A549 (cell line): Measurements from ENCODE around the gene DCAF8. TPM values are rescaled to one million over a fixed set of nuclear protein-coding genes. Genes with fewer than 3 reads are reported as not detected.

ENCODE experiments used
- ATAC-seq, 2 experiments: fragments of 200-7000 bp in 1 of 2; fragments of >200 bp in 1 of 2; cut with Nextera tagmentation in 1 of 2; cut with Tn5 transposase in 1 of 2; 3 replicates each; pipeline versions ENCODE4 v1.8.0 to v1.9.1; 2018 to 2020; ENCODE audit warnings: mild to moderate bottlenecking in 1 of 2, moderate library complexity in 1 of 2
- CTCF ChIA-PET: fragments of 300-600 bp; sonication (Branson Sonifier 250); formaldehyde crosslinking; extraction: SDS; loops from one replicate; lab custom pipeline; 2021; ENCODE audit warnings: antibody characterized with exemption, inconsistent platforms; lab: Yijun Ruan, JAX
- POLR2A ChIA-PET: fragments of 350-600 bp; formaldehyde crosslinking; extraction: SDS; loops from one replicate; lab custom pipeline; 2021; ENCODE audit warnings: antibody characterized with exemption, inconsistent platforms; lab: Yijun Ruan, JAX
- DNase-seq, 2 experiments: peaks; one replicate each; pipeline versions ENCODE4 v3.0.0 to v3.0.0-alpha.2; 2011 to 2016; ENCODE audit warnings: low read depth in 1 of 2, low spot score in 1 of 2
- FAIRE-seq: peaks from 2 replicates; lab custom pipeline; 2011; peaks lifted over from hg19 to GRCh38; lab: Jason Lieb, UNC
- H3K27ac ChIP-seq, 2 experiments: fragments of >200 bp; sonication (Bioruptor Twin); formaldehyde crosslinking; 3 replicates each; pipeline ENCODE4 v1.5.1; 2016 to 2017
- H3K4me1 ChIP-seq: fragments of >200 bp; sonication (Bioruptor Twin); formaldehyde crosslinking; 3 replicates; pipeline ENCODE4 v1.6.1; 2016
- H3K4me2 ChIP-seq: fragments of >200 bp; sonication (Bioruptor Twin); formaldehyde crosslinking; 3 replicates; pipeline ENCODE4 v1.6.1; 2016
- H3K4me3 ChIP-seq: fragments of >200 bp; sonication (Bioruptor Twin); formaldehyde crosslinking; 3 replicates; pipeline ENCODE4 v1.5.1; 2016
- H3K9me3 ChIP-seq: fragments of >200 bp; sonication (Bioruptor Twin); formaldehyde crosslinking; 3 replicates; pipeline ENCODE4 v1.6.1; 2016
- BHLHE40 ChIP-seq: IDR thresholded peaks from 2 replicates; pipeline ENCODE4 v1.6.1; 2012; ENCODE audit warnings: low read depth, low read length, inconsistent platforms
- CBX2 ChIP-seq: fragments of 200-600 bp; sonication (generic); IDR thresholded peaks from 2 replicates; pipeline ENCODE4 v1.6.1; 2016; ENCODE audit warnings: low read depth, mild to moderate bottlenecking, borderline replicate concordance
- CBX8 ChIP-seq: fragments of 200-600 bp; sonication (generic); IDR thresholded peaks from 2 replicates; pipeline ENCODE4 v1.6.1; 2016
- CEBPB ChIP-seq, 2 experiments: fragments of >200 bp in 1 of 2; sonication (Bioruptor Twin) in 1 of 2; formaldehyde crosslinking in 1 of 2; IDR thresholded peaks; 2 replicates each; pipeline ENCODE4 v1.6.1; 2012 to 2016
- CTCF ChIP-seq: fragments of >200 bp; sonication (Bioruptor Twin); formaldehyde crosslinking; IDR thresholded peaks from 3 replicates; pipeline ENCODE4 v1.5.1; 2016
- E2F6 ChIP-seq: IDR thresholded peaks from 2 replicates; pipeline ENCODE4 v1.6.1; 2012; ENCODE audit warnings: low read depth, borderline replicate concordance
- EHF ChIP-seq: fragments of 250-450 bp; sonication (Bioruptor Pico); IDR thresholded peaks from 2 replicates; pipeline ENCODE4 v1.5.0; 2020; ENCODE audit warnings: mild to moderate bottlenecking
- EHMT2 ChIP-seq: fragments of 200-600 bp; sonication (generic); IDR thresholded peaks from 2 replicates; pipeline ENCODE4 v1.6.1; 2016; ENCODE audit warnings: antibody characterized with exemption, low read depth, mild to moderate bottlenecking, moderate library complexity
- EP300 ChIP-seq, 2 experiments: fragments of >200 bp; sonication (Bioruptor Twin); formaldehyde crosslinking; IDR thresholded peaks; 2 replicates in 1 of 2; 3 replicates in 1 of 2; pipeline ENCODE4 v1.6.1; 2016 to 2017
- FOSB ChIP-seq: fragments of 250-450 bp; sonication (Bioruptor Pico); IDR thresholded peaks from 2 replicates; pipeline ENCODE4 v1.5.0; 2020; ENCODE audit warnings: mild to moderate bottlenecking, moderate library complexity
- FOSL2 ChIP-seq, 2 experiments: fragments of 450-650 bp in 1 of 2; fragments of >200 bp in 1 of 2; sonication (Bioruptor Twin) in 1 of 2; formaldehyde crosslinking; IDR thresholded peaks; 2 replicates each; pipeline versions ENCODE4 v1.5.0 to v1.6.1; 2016 to 2020; ENCODE audit warnings: mild to moderate bottlenecking in 1 of 2, moderate library complexity in 1 of 2
- HDAC2 ChIP-seq: fragments of 200-600 bp; sonication (generic); IDR thresholded peaks from 2 replicates; pipeline ENCODE4 v1.6.1; 2016
- HES2 ChIP-seq: fragments of >200 bp; sonication (Bioruptor Twin); formaldehyde crosslinking; IDR thresholded peaks from 2 replicates; pipeline ENCODE4 v1.6.1; 2016
- HEYL ChIP-seq: fragments of 250-450 bp; sonication (Bioruptor Pico); IDR thresholded peaks from 2 replicates; pipeline ENCODE4 v1.8.0; 2021; ENCODE audit warnings: mild to moderate bottlenecking, moderate library complexity
- HOXA7 ChIP-seq: fragments of 250-450 bp; sonication (Bioruptor Pico); IDR thresholded peaks from 2 replicates; pipeline ENCODE4 v1.5.0; 2020; ENCODE audit warnings: mild to moderate bottlenecking, moderate library complexity
- HOXB13 ChIP-seq: fragments of 250-450 bp; sonication (Bioruptor Pico); IDR thresholded peaks from 2 replicates; pipeline ENCODE4 v1.5.0; 2020; ENCODE audit warnings: low read depth, mild to moderate bottlenecking, moderate library complexity
- HOXB5 ChIP-seq: fragments of 250-450 bp; sonication (Bioruptor Pico); IDR thresholded peaks from 2 replicates; pipeline ENCODE4 v1.5.0; 2020; ENCODE audit warnings: mild to moderate bottlenecking, moderate library complexity
- JUNB ChIP-seq: fragments of >200 bp; sonication (Bioruptor Twin); formaldehyde crosslinking; IDR thresholded peaks from 2 replicates; pipeline ENCODE4 v1.6.1; 2016
- MAZ ChIP-seq: fragments of 150-350 bp; IDR thresholded peaks from 2 replicates; pipeline ENCODE4 v1.6.1; 2014; ENCODE audit warnings: antibody characterized with exemption, low read depth, low read length, borderline replicate concordance
- NFE2L2 ChIP-seq: fragments of 150-350 bp; conservative IDR thresholded peaks from 2 replicates; pipeline ENCODE4 v1.6.1; 2014; ENCODE audit warnings: low read length
- PBX3 ChIP-seq: IDR thresholded peaks from 2 replicates; pipeline ENCODE4 v1.6.1; 2012
- RARB ChIP-seq: fragments of 250-450 bp; sonication (Bioruptor Pico); IDR thresholded peaks from 2 replicates; pipeline ENCODE4 v1.8.0; 2021; ENCODE audit warnings: mild to moderate bottlenecking, moderate library complexity
- RFX5 ChIP-seq: fragments of 450-650 bp; IDR thresholded peaks from 2 replicates; pipeline ENCODE4 v1.7.1; 2014; ENCODE audit warnings: antibody characterized with exemption, mild to moderate bottlenecking, moderate library complexity
- RNF2 ChIP-seq: fragments of 200-600 bp; sonication (generic); IDR thresholded peaks from 2 replicates; pipeline ENCODE4 v1.6.1; 2016; ENCODE audit warnings: low read depth, mild to moderate bottlenecking, antibody characterized with exemption, moderate library complexity, borderline replicate concordance
- SREBF2 ChIP-seq: fragments of 450-650 bp; IDR thresholded peaks from 2 replicates; pipeline ENCODE4 v1.6.1; 2014; ENCODE audit warnings: mild to moderate bottlenecking, moderate library complexity
- TFCP2L1 ChIP-seq: fragments of 250-450 bp; sonication (Bioruptor Pico); IDR thresholded peaks from 2 replicates; pipeline ENCODE4 v1.5.0; 2021; ENCODE audit warnings: mild to moderate bottlenecking
- TP53 ChIP-seq: fragments of 250-450 bp; sonication (Bioruptor Pico); IDR thresholded peaks from 2 replicates; pipeline ENCODE4 v1.5.0; 2021; ENCODE audit warnings: mild to moderate bottlenecking, moderate library complexity
- ZC3H11A ChIP-seq: fragments of 450-650 bp; IDR thresholded peaks from 2 replicates; pipeline ENCODE4 v1.6.1; 2014; ENCODE audit warnings: antibody characterized with exemption, mild to moderate bottlenecking
- ZFP36 ChIP-seq: fragments of 450-650 bp; IDR thresholded peaks from 2 replicates; pipeline ENCODE4 v1.6.1; 2014; ENCODE audit warnings: borderline replicate concordance; ENCODE audit not compliant: partially characterized antibody
- WGBS: methylation state at CpG from one replicate; pipeline ENCODE4 v1.1.6; 2017; ENCODE audit errors: missing lambda C conversion rate; 5-methylcytosine and 5-hydroxymethylcytosine counted together
- polyA plus RNA-seq, 4 experiments: library from polyadenylated mRNA; depleted of rRNA in 3 of 4; stranded (reverse); fragments of >200 nt; fragmentation: RNase III in 1 of 4; extraction: RNeasy Plus Mini Kit Qiagen cat#74134 plus additional on column Dnase treatment in 1 of 4; gene quantifications; 2 replicates in 3 of 4; 3 replicates in 1 of 4; pipeline ENCODE4 v1.2.3, GENCODE V29; 2011 to 2017

DCAF8 gene
- polyA plus RNA-seq, 2 of the 4 experiments (the other 2 are of a cell fraction) = 69.8 to 113 TPM

DNA sequence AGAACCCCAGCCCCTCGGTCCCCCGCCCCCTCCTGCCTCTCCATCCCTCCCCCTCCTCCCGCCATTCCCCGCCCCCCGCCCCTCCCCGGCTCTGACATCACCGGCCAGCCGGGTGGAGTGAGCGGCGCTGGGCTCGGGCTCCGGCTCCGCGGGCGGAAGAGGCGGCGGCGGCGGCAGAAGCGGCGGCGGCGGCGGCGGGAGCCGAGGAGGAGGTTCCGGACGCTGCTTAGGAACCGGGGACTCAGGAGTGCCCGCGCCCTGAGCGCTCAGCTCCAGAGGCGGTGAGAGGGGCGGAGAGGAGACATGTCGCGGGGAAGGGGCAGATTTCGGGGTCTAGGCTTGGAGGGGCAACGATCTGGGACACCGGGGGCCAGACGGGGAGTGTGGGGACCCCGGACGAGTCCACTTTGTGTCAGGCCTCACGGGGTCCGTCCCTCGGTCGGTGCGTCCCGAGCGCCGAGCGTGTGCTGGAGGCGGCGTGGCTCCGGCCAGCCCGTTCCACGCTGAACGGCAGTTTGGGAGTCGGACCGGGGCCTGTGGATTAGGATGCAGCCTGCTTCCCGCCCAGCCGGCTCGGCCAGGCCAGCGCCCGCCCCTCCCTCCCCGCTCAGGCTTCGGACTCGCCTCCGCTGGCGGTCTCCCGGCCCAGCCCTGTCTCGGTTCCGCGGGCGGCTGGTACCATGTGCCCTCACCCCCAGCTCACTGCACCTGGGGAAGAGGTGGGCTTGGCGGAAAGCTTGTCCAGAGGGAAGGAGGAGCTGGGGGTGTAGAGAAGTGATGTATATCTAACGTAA lies 56.9 kb downstream of the DCAF8 start, which contains the start of gene PEA15 (continued):
- TF ChIP-seq CTCF = no peak
- no peak for TF ChIP-seq FOSB (CRISPR knock-in tag)
- TF ChIP-seq RNF2 = no peak
- TF ChIP-seq PBX3 = no peak
- TF ChIP-seq FOSL2 (IDR thresholded peaks at IDR 0.05) = no peak
- TF ChIP-seq FOSL2 (CRISPR knock-in tag; IDR thresholded peaks at IDR 0.05) = no peak
- no peak for TF ChIP-seq RFX5
- TF ChIP-seq HEYL (CRISPR knock-in tag) = no peak

DNA sequence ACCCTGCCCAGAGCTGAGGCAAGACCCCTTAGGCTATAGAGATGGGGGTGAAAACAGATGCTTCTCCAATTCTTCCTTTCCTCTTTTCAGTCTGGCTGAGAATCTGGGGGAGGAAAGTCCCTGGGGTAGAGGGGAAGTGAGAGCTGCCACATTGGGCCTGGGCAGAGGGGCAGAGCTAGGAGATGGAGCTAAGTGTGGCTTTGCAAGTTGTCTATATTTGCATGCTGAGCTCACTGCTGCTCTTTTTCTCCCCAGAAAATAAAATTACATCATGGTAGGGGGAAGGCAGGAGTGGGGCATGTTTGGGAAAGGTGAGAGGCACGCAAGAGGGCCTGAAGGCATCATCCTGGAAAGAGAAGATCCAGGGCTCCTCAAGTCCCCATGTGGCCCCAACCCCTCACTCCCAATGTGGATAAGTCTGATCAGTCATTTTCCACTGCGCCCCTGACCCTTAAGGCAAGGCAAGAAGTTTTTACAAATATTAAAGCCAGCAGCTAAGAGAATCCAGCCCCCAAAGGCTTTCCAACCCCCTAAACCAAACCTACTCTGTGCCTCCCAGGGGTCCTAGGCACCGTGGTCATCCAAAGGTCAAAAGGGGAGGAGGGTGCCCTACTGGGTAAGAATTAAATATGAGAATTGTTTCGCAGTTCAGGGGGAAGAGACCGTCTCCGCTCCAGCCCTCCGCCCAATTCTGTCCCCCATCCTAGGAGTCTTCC lies 57.7 kb downstream of the DCAF8 start:
- Histone ChIP-seq H3K27ac (peak overlapping the region; percentile 89 to 96), H3K4me3 (peak overlapping the region; percentile 88), H3K4me2 (peak overlapping the region; percentile 98), H3K4me1 (peaks cover 43% of the 10 kb centered on the region), H3K9me3 (no peaks in the 10 kb centered on the region)
- WGBS = 31% methylated on average over 7 of the region's 7 CpGs
- ChIA-PET POLR2A (interaction anchor here (0.8 kb wide), 1 partner anchor 16 kb away, joined by 3 read pairs; no protein-coding TSS in a partner anchor), CTCF (interaction anchor here (1.1 to 7.6 kb wide), 9 partner anchors 9 to 103 kb away, joined by 3 to 86 read pairs (median 6); partner anchors contain the start of gene CASQ1)
- no peak for TF ChIP-seq EP300 (IDR thresholded peaks at IDR 0.05)
- TF ChIP-seq CBX8 = no peak
- no peak for TF ChIP-seq CBX2
- TF ChIP-seq E2F6 = no peak
- no peak for DNase-seq
- ATAC-seq = no peak; a peak in 2 of 6 replicates
- FAIRE-seq = no peak

DNA sequence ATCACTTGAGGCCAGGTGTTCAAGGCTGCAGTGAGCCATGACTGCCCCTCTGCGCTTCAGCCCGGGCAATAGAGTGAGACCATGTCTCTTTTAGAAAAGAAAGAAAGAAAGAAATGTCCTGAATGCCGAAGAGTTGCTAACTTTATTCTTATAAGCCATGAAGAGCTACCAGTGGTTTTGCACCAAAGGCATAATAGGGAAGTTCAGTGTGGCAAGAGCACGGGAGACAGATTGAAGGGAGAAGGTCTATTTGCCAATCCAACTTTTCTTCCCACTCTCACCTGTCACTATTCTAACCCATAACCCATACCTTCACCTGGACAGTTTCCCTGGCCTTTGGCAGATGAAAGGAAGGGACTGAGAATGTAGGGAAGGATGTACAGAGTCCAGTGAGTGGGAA lies 61.6 kb downstream of the DCAF8 start:
- ChIA-PET POLR2A (no interaction called here), CTCF (interaction anchor here (0.5 to 6.0 kb wide), 8 partner anchors 9 to 127 kb away, joined by 3 to 86 read pairs (median 9); partner anchors contain the start of gene CASQ1)
- no peak for ATAC-seq
- no peak for DNase-seq
- H3K27ac ChIP-seq = no peak overlapping the region
- H3K9me3 ChIP-seq = no peaks in the 10 kb centered on the region
- FAIRE-seq = no peak
- H3K4me3 ChIP-seq = no peak overlapping the region
- 67% methylated on average over 4 of the region's 4 CpGs for WGBS
- no peak overlapping the region for H3K4me2 ChIP-seq
- TF ChIP-seq EHMT2 = no peak
- no peak for TF ChIP-seq SREBF2
- no peak for TF ChIP-seq HES2
- TF ChIP-seq TFCP2L1 (CRISPR knock-in tag) = no peak
- no peak for TF ChIP-seq HDAC2
- no peak for TF ChIP-seq ZC3H11A
- no peak for TF ChIP-seq HEYL (CRISPR knock-in tag)
- no peak for TF ChIP-seq TP53 (CRISPR knock-in tag)
- no peak for TF ChIP-seq CEBPB (IDR thresholded peaks at IDR 0.05)
- no peak for TF ChIP-seq HOXB13 (CRISPR knock-in tag)
- TF ChIP-seq JUNB = no peak
- TF ChIP-seq MAZ = no peak
- no peak for TF ChIP-seq RARB
- TF ChIP-seq ZFP36 = no peak
- TF ChIP-seq HOXA7 = no peak
- TF ChIP-seq HOXB5 (CRISPR knock-in tag) = no peak
- no peak for TF ChIP-seq BHLHE40
- TF ChIP-seq NFE2L2 = no peak
- no peak for TF ChIP-seq EHF
- peaks cover 9% of the 10 kb centered on the region for H3K4me1 ChIP-seq
